Erythroblast (primary cell): ENCODE data around the gene USP31.

Experiments used
- GATA1 ChIP-seq: IDR thresholded peaks from 2 replicates; pipeline ENCODE4 v1.6.1; 2011; ENCODE audit warnings: low read depth, mild to moderate bottlenecking, control low read depth, low read length, moderate library complexity
- POLR2A ChIP-seq: IDR thresholded peaks from 2 replicates; pipeline ENCODE4 v1.6.1; 2011; ENCODE audit warnings: mild to moderate bottlenecking, low read length

GRCh38 chr16:23107936-23108335, 41.3 kb downstream of the USP31 start:
- TF ChIP-seq POLR2A (no peak), GATA1 (no peak)
